Activated T-helper 9 cell treated with anti-CD3 and anti-CD28 coated beads, Interleukin-2, amount 50 U/mL, for 16 hours (primary cell): ENCODE results near the gene S100A10.

Source experiments
- DNase-seq: peaks from one replicate; pipeline ENCODE4 v3.0.0-alpha.2; 2020; ENCODE audit warnings: low read depth

Gene S100A10

GRCh38 chr1:151993734-151994496 lies at the start of gene S100A10:
Gene S100A10, minus strand, starts transcription at chr1:151993859. Its CDS starts 7,629 bp downstream, at chr1:151986230.
- peak; percentile 67 for DNase-seq

GRCh38 chr1:152042030-152042429 lies 48.4 kb upstream of the S100A10 start:
- no peak for DNase-seq

- no peak for DNase-seq
Measured at GRCh38 chr1:152039886-152040285, 46.2 kb upstream of the S100A10 start.

- DNase-seq, result no peak
Measured at GRCh38 chr1:152039461-152039860, 45.8 kb upstream of the S100A10 start.

- DNase-seq, result no peak
Measured at GRCh38 chr1:152038871-152039270, 45.2 kb upstream of the S100A10 start.

GRCh38 chr1:152036267-152037216 lies 42.9 kb upstream of the S100A10 start, which contains the start of gene S100A11:
Gene S100A11, minus strand, starts transcription at chr1:152037004. Its CDS starts 89 bp downstream, at chr1:152036915.
- peak; percentile 73 for DNase-seq

GRCh38 chr1:152035539-152036266 lies 42.0 kb upstream of the S100A10 start:
- DNase-seq, result no peak

- DNase-seq, result peak; percentile 50
Measured at GRCh38 chr1:152034654-152035538, 41.2 kb upstream of the S100A10 start.

GRCh38 chr1:152034324-152034653 lies 40.6 kb upstream of the S100A10 start:
- no peak for DNase-seq

- no peak for DNase-seq
Measured at GRCh38 chr1:152029929-152030211, 36.2 kb upstream of the S100A10 start.

- DNase-seq, result no peak
Measured at GRCh38 chr1:152029144-152029928, 35.7 kb upstream of the S100A10 start.

- DNase-seq, result no peak
Measured at GRCh38 chr1:152026895-152027294, 33.2 kb upstream of the S100A10 start.

- no peak for DNase-seq
Measured at GRCh38 chr1:152024223-152024622, 30.6 kb upstream of the S100A10 start.

- no peak for DNase-seq
Measured at GRCh38 chr1:152023221-152023620, 29.6 kb upstream of the S100A10 start.

GRCh38 chr1:152022474-152022873 lies 28.8 kb upstream of the S100A10 start:
- DNase-seq, result no peak

- DNase-seq, result no peak
Measured at GRCh38 chr1:152021569-152021968, 27.9 kb upstream of the S100A10 start.

- DNase-seq, result no peak
Measured at GRCh38 chr1:152020849-152021248, 27.2 kb upstream of the S100A10 start.

GRCh38 chr1:152018537-152018936 lies 24.9 kb upstream of the S100A10 start:
- DNase-seq, result no peak

- DNase-seq, result no peak
Measured at GRCh38 chr1:152015766-152016165, 22.1 kb upstream of the S100A10 start.

GRCh38 chr1:152014943-152015342 lies 21.3 kb upstream of the S100A10 start:
- DNase-seq, result no peak
